GM19395 (cell line): ENCODE measurements around the gene GP1BB.

Experiments used
- ATAC-seq: cut with Tn5 transposase; IDR thresholded peaks from one replicate; pipeline ENCODE4 v1.9.1; 2021; ENCODE audit warnings: mild to moderate bottlenecking, moderate library complexity; ENCODE audit not compliant: unreplicated experiment

Gene GP1BB

DNA sequence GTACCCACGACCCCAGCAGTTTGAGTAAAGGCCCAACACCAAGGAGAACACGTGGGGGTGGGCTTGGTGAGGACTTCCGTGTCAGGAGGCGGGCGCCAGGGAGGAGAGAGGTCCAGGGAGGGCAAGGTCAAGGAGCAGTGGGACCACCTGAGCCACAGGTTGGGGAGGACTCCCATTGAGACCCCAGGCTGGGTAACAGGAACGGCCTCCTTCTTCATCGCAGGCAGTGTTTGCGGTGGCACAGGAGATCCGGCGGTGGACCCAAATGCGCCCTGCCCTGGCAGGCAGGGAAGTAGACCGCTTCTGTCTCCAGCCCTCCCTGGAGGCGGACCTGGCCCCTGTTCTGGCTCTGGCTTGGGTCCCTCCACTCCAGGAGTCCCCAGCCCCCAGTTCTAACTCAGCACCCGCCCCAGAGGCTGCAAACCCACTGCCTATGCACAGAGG is 31.4 kb downstream of the GP1BB start:
- no peak for ATAC-seq

DNA sequence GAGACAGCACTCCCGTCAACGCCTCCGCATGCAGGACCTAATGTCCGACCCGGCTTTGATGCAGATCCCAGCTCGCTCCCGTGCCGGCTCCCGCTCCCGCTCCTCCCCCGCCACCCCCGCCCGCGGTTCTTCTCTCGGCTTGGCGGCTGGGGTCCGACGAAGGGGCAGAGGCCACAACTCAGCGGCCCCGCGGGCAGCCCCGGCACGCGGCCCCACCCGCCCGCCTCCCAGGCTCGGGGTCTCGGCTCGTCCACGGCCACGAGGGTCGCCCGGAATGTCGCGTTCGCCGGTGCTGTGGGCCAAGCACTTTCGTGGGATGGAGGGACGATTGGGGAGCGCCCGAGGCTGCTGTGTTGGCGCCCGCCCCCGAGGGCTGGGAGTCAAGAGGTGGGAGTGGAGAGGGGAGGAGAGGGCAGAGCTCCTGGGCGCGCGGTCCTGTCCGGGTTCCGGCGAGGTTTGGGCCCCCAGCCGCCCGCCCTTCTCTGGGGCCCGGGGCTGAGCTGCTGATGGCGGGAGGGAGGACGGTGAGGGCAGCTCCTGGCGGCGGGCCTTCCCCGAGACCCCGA is 31.9 kb downstream of the GP1BB start:
- ATAC-seq, result no peak

DNA sequence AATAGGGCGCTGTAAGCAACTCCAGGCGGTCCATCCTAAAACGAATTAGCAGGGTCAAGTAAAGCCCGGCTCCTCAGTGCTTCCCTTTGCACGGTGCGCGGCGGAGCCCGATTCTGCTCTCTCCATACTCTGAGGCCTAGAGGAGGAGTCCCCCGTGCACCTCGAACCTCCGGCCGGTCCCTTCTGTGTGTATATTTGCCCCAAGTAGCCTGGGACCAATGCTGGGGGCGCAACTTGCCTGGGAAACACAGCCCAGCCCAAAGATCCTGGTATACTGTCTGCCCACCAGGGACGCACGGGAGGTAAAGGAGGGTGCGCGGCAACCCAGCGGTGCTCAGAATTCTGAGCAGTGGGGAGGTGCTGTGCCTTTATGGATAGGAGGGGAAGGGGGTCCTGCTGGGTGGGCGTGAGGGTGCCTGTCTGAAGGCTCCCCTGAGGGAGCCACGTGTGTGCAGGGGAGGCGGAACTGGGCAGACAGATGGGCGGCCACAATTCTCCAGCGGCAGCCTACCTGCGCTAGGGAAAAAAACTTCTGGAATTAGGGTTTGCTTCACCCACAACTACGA is 32.5 kb downstream of the GP1BB start:
- ATAC-seq, result no peak

DNA sequence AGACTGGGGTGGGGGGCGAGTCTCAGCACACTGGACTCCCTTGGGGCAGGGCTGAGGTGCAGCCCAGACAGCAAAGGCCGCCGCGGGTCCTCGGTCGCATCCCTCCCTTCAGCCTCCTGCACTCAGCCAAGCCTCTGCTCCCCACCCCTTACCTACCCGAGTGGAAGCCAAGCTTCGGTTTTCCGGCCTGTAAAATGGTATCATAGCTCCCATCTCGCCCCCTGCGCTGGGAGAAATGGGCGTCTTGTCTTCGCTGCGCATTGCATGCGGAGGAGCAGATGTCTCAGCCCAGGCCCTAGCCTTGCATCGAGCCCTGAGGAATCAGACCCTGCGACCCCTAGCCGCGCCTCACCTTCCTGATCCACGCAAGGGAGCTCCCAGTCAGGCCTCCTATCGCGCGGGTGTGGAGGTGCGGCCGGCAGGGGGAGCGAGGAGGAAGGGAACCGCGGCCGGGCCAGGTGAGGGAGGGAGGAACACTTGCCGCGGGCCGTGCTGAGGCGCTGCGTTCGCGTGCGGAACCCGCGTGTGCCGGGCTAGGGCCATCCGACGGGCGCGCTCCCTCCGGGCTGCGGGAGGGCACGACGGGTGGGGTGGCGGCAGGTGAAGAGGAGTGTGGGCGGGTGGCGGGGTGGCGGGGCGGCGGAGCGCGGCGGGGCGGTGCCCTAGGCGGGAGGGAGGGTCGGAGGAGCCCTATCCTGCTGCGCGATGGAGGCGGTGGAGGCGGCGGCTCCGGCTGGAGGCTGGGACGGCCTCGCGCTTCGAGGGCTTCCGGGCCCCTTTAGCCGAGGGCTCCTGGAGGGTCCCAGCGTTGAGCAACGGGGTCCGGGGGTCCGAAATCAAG is 33.2 kb downstream of the GP1BB start:
- no peak for ATAC-seq

DNA sequence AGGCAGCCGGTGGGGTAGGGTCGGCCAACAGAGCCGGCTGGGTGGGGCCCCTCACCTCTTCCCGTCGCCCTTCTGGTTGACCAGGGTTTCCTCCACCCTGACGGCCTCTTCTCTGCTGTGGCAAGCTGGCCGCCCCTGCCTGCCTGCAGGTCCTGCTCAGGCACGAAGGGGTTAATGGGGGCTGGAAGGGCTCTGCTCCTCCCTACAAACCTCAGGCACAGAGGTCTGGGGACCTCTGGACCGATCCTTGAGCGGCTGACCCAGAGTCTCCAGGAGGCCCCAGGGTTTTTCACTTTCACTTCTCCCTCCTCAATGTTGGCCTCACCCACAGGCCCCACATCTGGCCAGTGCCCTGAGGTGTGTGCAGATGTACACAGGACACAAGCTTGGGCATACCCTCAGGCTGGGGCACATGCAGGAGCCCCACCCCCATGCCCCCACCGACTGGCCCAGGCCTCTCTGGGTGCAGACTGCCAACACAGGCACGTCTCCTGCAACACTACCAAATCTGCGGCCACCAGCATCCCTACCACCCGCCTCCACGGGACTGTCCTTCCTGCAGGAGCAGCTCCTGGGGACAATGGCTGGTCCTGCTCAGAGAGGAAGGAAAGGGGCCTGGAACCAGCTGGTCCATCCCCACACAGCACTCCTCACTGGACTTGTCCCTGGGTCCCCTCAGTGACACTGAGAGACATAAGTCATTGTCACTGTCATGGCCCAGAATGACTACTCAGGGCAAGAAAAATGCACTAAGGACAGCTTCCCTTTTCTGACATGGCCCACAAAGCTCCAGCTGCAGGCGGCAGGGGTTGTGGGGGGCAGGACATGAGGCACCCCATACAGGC is 34.0 kb downstream of the GP1BB start:
- no peak for ATAC-seq

DNA sequence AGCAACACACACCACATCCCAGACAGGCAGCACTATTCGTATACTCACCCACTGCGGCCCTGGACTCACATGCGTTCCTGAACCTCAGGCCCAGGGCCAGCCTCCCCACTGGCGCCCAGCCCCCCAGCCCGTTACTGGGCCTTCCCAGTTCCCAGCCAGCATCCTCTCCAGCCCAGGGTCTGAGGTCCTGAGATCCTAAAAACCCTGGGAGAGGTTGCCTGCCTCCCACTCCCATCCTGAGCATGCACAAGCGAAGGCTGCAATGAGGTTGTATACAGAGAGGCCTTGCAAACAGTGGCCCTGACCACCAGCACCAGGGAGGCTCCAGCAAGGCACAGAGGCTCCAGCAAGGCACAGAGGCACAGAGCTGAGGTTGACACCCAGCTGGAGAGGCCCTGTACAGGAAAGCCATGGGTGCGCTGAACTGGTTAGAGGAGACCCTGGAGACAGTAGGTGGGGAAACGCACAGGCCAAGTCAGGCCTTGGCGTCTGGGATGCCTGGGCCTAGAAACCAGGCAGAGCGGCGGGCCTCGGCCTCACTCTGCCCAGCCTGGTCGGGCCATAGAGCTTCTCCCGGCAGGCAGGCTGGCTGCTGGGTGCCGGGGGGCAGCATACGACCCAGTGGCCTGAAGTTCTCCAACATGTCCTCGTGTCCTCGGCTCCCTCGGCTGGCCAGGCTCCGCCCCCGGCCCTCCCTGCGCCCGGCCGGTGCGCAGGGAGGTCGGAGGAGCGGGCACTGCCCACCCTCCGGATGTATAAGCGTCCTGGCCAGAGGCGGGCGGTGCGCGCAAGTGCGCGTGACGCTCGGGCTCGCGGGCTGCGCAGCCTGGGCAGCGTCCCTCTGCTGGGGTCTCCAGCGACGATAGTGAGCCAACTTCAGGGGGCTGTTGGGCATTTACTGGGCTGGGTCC is 34.9 kb downstream of the GP1BB start:
- ATAC-seq, result no peak

DNA sequence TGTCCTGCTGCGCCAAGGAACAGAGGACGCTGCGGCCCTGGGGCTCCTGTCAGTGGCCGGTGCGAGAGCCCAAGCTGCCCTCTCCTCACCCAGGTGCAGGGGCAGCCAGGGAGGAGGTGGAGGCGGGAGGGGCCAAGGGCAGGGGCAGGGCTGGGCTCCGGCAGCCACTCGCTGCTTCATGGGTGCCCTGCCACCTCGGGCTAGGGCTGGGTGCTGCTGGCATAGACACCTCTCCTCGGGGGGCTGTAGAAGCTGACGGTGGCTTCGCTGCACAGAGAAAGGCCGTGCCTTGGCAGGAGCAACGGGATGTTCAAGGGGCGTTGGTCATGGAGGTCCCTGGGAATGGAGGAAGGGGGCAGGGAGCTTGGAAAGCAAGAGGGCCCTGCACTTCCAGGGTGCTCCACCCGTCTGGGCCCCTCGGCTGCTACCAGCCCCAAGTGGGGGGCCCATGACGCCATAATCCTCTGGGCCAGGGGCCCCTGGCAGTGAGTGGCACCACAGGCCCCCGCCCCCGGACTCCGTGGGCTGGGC is 35.6 kb downstream of the GP1BB start:
- ATAC-seq, result no peak

DNA sequence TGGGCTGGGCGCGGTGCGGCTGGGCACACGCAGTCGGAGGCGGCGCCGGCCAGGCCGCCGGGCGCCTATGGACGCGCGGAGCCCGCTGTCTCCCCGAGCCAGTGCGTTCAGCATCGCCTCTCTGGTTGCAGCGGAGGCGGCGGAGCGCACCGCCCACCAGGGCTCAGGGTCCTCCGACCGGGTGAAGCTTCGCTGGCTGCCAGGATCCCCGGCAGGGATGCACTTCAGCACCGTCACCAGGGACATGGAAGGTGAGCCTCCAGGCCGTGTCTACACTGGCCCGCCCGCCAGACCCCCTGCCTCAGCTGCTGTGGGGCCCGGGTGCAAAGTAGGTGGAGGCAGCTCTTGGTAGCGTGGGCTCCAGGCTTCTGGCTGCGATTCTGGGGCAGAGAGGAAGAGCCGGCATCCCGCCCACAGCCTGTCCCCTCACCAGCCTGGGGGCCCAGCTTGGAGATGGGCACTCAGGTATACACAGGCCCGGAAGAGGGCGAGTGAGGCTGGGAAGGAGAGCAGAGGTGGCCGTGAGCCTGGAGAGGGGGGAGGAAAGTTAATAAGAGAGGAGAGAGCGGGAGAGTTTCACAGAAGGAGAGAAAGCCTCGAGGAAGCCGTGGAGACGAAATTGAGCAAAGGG is 36.2 kb downstream of the GP1BB start:
- no peak for ATAC-seq

DNA sequence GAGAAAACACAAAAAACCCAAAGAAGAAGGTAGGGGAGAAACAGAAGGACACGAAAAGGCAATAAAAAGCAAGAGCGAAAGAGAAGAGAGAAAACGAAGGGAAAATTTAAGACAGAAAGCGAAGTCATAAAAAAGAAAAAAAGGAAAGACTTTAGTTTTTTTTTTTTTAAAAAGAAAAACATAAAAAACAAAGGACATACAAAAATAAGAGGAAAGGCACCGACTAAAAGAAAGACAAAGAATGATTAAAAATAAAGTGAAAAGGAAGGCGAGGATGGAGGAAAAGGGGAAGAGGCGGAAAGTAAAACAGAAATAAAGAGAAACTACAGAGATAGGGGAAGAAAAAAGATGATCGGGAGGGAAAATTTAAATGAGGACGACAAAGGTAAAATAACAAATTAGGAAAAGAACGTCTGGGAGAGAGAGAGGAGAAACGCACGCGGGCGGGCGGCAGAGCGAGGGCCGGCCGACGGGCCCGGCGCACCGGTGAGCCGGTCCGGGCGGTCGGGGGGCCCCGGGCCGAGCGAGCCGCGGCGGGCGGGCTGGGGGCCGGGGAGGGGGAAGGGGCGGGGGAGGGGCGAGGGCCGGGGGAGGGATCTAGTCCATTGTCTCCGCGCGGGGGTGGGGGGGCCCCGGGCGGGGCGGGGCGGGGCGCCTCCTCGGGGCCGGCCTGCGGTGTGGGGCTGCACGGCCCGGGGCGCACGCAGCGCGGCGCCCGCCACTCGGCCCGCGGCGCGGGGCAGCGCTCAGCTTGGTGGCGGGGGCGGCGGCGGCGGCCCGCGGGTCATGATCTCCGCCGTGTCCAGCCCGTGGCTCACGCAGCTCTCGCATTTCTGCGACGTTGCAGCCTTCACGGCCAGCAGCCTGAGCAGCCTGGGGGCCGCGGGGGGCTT is 37.0 kb downstream of the GP1BB start, which contains the start of gene TBX1:
Gene TBX1 (plus strand): TSS at position 721 of the 893 bp plus-strand sequence. CDS start 66 bp downstream, at position 787.
- no peak for ATAC-seq

DNA sequence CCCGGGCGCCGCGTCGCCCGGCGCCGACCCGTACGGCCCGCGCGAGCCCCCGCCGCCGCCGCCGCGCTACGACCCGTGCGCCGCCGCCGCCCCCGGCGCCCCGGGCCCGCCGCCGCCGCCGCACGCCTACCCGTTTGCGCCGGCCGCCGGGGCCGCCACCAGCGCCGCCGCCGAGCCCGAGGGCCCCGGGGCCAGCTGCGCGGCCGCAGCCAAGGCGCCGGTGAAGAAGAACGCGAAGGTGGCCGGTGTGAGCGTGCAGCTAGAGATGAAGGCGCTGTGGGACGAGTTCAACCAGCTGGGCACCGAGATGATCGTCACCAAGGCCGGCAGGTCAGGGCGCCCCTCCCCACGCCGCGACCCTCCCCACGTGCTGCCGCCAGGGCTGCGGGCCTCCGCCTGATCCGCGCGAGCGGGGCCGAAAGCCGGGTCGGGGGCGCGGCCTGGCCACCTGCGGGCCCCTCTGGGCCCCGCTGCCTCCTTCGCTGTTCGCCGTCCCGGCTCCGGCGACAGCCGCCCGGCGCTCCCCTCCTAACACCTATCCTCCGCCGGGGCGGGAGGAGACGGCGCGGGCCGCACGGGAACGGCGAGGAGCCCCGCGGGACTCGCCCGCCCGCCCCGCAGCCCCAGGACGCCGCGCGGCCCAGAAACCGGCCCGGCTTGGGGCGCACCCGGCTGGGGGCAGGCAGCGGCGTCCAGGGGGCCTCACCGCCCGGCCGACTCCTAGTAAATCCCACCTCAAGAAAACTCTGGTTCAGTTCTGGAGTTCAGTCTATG is 37.8 kb downstream of the GP1BB start:
- ATAC-seq, result no peak

DNA sequence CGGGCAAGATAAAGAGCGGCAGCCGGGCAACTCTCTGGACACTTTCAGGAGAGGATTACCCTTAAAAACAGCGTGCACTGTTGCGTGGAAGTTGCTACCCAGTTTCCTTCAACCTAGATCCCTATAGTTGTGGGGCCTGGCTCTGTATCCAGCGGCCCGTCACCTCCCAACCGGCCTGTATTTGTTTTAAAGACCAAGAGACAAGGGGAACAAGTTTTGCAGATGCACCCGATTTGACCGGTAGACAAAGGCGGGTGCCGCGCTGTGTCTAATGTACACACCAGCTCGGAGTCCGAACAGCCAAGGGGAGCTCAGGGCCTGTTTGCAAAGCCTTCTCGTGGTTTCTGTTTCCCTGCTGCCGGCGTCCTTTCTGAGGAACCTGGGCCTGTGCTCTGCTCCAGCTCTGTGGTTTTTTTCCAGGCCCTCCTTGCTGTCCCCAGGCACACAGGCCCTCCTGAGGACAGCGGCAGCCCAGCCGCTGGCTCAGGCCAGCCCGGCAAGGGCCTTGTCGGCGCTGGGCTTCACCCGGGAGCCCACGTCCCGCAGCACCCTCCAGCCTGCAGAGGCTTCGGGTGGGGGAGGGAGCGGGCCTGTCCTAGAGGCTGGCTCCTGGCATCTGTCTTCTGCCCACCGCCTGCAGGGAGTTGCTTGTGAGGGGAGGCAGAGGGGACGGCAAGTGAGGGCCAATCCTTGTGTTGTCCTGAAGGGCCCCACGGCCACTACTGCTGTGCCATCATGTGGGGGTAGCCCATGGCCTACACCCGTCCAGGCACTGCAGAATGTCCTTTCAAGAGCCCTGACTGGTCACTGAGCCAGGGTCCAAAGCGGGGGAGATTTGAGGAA is 38.6 kb downstream of the GP1BB start:
- no peak for ATAC-seq

DNA sequence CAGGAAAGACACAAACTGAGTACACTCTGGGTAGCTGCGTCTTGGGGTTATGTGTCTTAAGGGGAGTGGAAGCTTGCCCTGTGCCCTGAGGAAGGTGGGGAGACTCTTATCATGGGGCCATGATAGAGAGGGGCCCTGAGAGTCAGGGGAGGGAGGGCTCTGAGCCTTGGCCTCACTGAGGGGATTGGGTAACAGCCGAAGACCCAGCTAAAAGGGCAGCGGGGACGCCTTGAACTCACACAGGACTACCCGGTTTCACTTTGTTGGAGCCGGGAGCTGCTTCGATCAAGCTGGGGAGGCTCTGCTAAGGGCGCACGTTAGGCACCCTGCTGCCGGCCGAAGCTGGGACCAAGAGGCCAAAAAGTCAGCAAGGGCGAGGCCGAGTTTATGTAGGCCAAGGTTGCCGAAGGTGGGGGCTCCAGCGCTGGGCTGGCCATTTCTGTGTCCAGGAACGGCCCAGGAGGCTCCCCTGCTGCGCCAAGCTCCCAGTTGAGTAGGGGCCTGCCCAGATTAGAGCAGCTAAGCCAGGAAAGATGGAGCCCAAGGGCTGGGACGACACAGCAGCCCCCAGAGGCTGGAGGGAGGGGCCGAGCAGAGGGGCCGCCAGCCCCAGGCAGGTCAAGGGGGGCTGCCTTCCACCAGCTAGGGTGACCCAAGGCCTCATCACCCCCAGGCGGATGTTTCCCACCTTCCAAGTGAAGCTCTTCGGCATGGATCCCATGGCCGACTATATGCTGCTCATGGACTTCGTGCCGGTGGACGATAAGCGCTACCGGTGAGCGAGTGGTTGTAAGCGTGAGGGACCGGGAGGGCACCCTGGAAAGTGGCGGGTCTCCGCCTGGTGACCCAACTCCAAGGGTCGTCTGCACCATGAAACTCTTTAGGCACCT is 39.5 kb downstream of the GP1BB start:
- ATAC-seq, result no peak

DNA sequence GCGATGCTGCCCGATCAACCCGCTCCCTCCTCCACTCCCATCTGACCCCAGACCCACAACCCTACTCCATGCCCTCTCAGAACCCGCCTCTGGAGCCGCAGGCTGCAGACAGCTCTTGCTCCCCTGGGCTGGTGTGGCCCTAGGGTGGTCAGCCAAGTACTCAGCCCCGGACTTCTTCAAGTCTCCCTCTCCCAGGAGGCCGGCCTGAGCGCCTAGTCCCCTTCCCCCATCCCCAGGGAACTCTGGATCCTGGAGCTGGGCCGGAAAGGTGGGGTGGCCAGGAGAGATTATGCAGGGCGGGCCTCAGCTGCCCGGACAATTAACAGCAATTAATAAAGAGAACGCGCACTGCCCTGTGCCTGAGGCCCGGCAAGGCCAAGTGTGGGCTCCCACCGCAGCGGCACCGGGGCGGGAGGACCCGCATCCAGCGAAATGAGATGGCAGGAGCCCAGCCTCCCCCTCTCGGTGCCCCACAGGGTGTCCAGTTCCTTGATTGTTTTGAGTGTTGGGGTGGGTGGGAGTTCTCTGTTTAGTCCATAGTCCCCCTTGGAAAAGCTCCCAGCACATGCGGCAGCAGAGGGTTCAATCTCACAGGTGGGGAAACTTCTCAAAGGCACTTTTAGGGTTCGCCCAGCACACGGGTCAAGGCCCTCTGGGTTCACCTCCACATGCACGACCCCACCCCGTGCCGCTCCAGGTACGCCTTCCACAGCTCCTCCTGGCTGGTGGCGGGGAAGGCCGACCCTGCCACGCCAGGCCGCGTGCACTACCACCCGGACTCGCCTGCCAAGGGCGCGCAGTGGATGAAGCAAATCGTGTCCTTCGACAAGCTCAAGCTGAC is 40.3 kb downstream of the GP1BB start:
- ATAC-seq, result no peak

DNA sequence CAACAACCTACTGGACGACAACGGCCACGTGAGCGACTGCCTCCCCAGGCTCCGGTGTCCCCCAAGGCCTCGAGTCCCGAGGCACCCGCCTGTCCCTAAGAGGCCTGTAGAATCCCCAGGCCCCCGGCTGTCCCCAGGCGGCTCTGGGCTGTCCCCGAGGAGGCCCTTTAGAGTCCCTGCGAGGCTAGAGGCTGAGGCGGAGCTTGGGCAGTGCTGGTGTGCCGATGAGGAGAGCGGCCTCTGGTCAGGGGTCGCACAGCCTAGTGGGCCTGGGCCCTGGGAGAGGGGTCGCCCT is 40.9 kb downstream of the GP1BB start:
- no peak for ATAC-seq
